22Rv1 (cell line): Measurements from ENCODE around the gene AANAT.

Source experiments
- ZFX ChIP-seq: fragments of 450-650 bp; IDR thresholded peaks from 2 replicates; pipeline ENCODE4 v1.6.1; 2017; ENCODE audit warnings: antibody characterized with exemption, borderline replicate concordance
- TF ChIP-seq, protein P1 (sequence below): fragments of 450-650 bp; IDR thresholded peaks from 2 replicates; pipeline ENCODE4 v1.5.1; 2017; ENCODE audit warnings: mild to moderate bottlenecking

DNA sequence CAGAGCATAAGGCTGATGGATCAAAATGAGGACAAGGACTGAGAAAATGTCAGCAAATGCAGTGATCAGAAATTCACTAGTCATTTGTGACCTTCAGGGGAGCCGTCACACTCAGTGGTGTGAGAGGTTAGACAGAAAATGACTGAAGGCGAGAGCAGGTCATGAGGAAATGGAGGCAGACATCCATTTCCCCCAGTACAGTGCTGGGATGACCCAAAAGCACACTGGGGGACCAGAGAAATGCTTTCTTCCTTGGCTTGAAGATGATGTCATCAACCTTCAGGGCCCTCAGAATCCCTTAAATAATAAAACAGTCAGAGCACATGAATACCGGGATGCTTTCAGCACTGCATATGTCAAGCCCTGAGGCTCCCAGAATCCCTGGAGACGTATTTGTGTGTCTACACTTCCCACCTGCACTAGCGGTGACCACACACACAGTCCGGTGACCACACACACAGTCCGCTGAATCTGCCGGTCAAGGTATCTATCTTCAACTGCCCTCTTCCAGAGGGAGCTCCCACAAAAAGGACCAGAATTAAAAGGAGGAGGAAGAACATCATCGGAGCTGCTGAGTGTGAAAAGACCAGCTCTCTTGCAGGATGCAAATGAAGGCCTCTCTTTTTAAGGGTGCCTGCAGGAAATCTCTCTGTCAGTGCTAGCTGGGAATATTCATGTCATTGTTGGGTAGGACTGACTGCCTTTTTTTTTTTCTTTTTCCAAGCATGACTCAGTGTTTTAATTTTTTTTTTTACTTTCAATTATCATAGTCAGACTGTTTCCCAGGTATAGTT lies 22.7 kb upstream of the AANAT start:
- TF ChIP-seq, protein P1, sequence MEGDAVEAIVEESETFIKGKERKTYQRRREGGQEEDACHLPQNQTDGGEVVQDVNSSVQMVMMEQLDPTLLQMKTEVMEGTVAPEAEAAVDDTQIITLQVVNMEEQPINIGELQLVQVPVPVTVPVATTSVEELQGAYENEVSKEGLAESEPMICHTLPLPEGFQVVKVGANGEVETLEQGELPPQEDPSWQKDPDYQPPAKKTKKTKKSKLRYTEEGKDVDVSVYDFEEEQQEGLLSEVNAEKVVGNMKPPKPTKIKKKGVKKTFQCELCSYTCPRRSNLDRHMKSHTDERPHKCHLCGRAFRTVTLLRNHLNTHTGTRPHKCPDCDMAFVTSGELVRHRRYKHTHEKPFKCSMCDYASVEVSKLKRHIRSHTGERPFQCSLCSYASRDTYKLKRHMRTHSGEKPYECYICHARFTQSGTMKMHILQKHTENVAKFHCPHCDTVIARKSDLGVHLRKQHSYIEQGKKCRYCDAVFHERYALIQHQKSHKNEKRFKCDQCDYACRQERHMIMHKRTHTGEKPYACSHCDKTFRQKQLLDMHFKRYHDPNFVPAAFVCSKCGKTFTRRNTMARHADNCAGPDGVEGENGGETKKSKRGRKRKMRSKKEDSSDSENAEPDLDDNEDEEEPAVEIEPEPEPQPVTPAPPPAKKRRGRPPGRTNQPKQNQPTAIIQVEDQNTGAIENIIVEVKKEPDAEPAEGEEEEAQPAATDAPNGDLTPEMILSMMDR = no peak
- TF ChIP-seq ZFX = no peak
